HepG2 (cell line): ENCODE data around the gene ZNF697. TPM values are rescaled to one million over a fixed set of nuclear protein-coding genes. Genes with fewer than 3 reads are reported as not detected.
A peak's percentile ranks its signal among the peaks of the same experiment; 100 is the strongest.

Experiments used
- ARNTL ChIP-seq: sonication (generic); formaldehyde crosslinking; IDR thresholded peaks from 2 replicates; pipeline ENCODE4 v1.4.0; 2020; ENCODE audit warnings: mild to moderate bottlenecking, missing genetic modification reagents
- HMG20A ChIP-seq: IDR thresholded peaks from 2 replicates; pipeline ENCODE4 v1.6.1; 2016; ENCODE audit warnings: borderline replicate concordance
- MXD4 ChIP-seq: IDR thresholded peaks from 2 replicates; pipeline ENCODE4 v1.6.1; 2016; ENCODE audit warnings: mild to moderate bottlenecking, missing biosample characterization, missing genetic modification reagents
- NFIC ChIP-seq: IDR thresholded peaks from 2 replicates; pipeline ENCODE4 v1.6.1; 2012; ENCODE audit warnings: mild to moderate bottlenecking, low read length, inconsistent platforms
- NFKBIZ ChIP-seq: IDR thresholded peaks from 2 replicates; pipeline ENCODE4 v1.6.1; 2018; ENCODE audit warnings: missing genetic modification reagents, missing compliant biosample characterization
- POLR2A ChIP-seq, 2 experiments: IDR thresholded peaks; 2 replicates each; pipeline ENCODE4 v1.6.1; 2011; ENCODE audit warnings: low read depth in 2 of 2, low read length in 2 of 2, mild to moderate bottlenecking in 1 of 2, moderate library complexity in 1 of 2; ENCODE audit not compliant: insufficient read depth in 1 of 2
- RELA ChIP-seq: sonication (generic); formaldehyde crosslinking; IDR thresholded peaks from 2 replicates; pipeline ENCODE4 v1.4.0; 2020; ENCODE audit warnings: missing genetic modification reagents
- ZFX ChIP-seq: sonication (generic); formaldehyde crosslinking; IDR thresholded peaks from 2 replicates; pipeline ENCODE4 v1.4.0; 2020; ENCODE audit warnings: mild to moderate bottlenecking, low read depth, missing genetic modification reagents, moderate library complexity
- ZNF709 ChIP-seq: sonication (generic); formaldehyde crosslinking; IDR thresholded peaks from 2 replicates; pipeline ENCODE4 v1.5.0; 2020; ENCODE audit warnings: mild to moderate bottlenecking, missing genetic modification reagents
- ZNF746 ChIP-seq: sonication (generic); formaldehyde crosslinking; IDR thresholded peaks from 2 replicates; pipeline ENCODE4 v1.8.0; 2022; ENCODE audit warnings: mild to moderate bottlenecking, missing genetic modification reagents
- polyA plus RNA-seq, 8 experiments: library from polyadenylated mRNA; depleted of rRNA in 3 of 8; stranded (reverse) in 7 of 8; unstranded in 1 of 8; fragments of >200 nt; fragmentation: Illumina TruSeq in 4 of 8; extraction: Trizol in 4 of 8; gene quantifications; 2 replicates each; pipeline versions ENCODE4 v1.2.1 to v1.2.3, GENCODE V29; 2011 to 2016; ENCODE audit warnings: low read depth in 4 of 8, missing spikeins in 1 of 8, mixed read lengths in 1 of 8; ENCODE audit not compliant: insufficient read depth in 1 of 8
- total RNA-seq, 5 experiments: library from RNA; depleted of rRNA; stranded (reverse); fragments of >200 nt; fragmentation: Illumina TruSeq; extraction: Trizol; gene quantifications; 2 replicates each; pipeline ENCODE4 v1.2.3, GENCODE V29; 2016; ENCODE audit warnings: low read depth in 1 of 5
- TF ChIP-seq, protein P1 (sequence below): sonication (generic); formaldehyde crosslinking; IDR thresholded peaks from 2 replicates; pipeline ENCODE4 v1.8.0; 2022; ENCODE audit warnings: mild to moderate bottlenecking, missing genetic modification reagents; ENCODE audit not compliant: insufficient replicate concordance
- TF ChIP-seq, protein P2 (sequence below): sonication (generic); formaldehyde crosslinking; IDR thresholded peaks from 2 replicates; pipeline ENCODE4 v1.4.0; 2020; ENCODE audit warnings: missing genetic modification reagents, borderline replicate concordance
- TF ChIP-seq, protein P3 (sequence below): sonication (generic); formaldehyde crosslinking; IDR thresholded peaks from 2 replicates; pipeline ENCODE4 v1.5.1; 2020; ENCODE audit warnings: mild to moderate bottlenecking, moderate library complexity, missing genetic modification reagents

ZNF697 gene
- total and polyA plus RNA-seq, 2 of the 13 experiments (the other 11 are each of a cell fraction or from before 2014, with no cell fraction given) = 2.3 to 7.1 TPM

DNA sequence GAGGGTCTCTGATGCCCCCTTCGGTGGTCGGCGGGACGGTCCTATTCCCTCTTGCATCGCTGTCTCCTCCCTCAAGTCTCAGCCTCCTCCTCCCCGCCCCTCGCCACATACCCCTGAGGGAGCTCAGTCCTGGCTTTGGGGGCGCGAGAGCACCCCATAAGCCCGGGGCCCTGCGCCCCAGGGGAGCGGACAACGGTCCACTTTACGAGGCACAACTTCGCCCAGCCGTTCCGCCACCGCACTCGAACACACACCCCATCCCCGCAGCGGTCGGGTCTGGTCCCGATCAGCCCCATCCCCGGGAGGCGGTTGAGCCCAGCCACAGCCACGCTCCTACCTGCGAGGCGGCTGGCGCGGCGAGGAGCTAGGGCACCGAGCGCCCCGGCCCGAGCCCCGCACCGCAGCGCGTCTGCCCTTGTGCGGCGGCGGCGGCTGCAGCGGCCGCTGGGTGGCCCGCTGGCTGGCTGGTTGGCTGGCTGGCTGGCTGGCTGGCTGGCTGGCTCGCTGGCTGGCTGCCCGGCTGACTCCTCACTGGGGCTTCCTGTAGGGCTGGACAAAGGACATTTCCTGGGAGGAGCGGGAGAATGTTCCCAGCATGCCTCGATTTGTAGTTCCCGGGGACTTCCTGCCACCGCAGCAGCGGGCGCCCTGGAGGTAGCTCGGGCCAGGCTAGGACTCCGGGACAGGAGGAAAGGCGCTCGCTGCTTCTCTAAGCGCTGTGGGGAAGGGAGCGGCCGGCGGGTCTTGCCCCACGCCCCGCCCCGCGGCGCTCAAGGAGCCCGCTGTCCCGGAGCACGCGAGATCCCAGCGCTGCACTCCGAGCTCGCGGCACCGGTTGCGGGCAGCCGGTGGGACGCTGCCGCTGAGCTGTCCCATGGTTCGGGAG lies at the start of gene ZNF697 (continued):
- TF ChIP-seq POLR2A (IDR thresholded peaks at IDR 0.05; ENCODE audit: insufficient read depth in 1 of 2, low read depth in 2 of 2, low read length in 2 of 2) (peak; percentile 75 to 79), RELA (CRISPR knock-in tag) (0 out of 2 replicates have a peak, but pooled peaks have one; percentile 30), ZFX (CRISPR knock-in tag) (peak; percentile 71), NFIC (no peak), HMG20A (CRISPR knock-in tag) (no peak), MXD4 (CRISPR knock-in tag) (no peak), ZNF746 (CRISPR knock-in tag) (0 out of 2 replicates have a peak, but pooled peaks have one; percentile 30), ARNTL (0 out of 2 replicates have a peak, but pooled peaks have one; percentile 22), ZNF709 (CRISPR knock-in tag) (peak; percentile 46; the same call in 1 of the 2 replicates), NFKBIZ (CRISPR knock-in tag) (no peak)
- TF ChIP-seq, protein P1, sequence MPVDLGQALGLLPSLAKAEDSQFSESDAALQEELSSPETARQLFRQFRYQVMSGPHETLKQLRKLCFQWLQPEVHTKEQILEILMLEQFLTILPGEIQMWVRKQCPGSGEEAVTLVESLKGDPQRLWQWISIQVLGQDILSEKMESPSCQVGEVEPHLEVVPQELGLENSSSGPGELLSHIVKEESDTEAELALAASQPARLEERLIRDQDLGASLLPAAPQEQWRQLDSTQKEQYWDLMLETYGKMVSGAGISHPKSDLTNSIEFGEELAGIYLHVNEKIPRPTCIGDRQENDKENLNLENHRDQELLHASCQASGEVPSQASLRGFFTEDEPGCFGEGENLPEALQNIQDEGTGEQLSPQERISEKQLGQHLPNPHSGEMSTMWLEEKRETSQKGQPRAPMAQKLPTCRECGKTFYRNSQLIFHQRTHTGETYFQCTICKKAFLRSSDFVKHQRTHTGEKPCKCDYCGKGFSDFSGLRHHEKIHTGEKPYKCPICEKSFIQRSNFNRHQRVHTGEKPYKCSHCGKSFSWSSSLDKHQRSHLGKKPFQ = no peak
- TF ChIP-seq, protein P2, sequence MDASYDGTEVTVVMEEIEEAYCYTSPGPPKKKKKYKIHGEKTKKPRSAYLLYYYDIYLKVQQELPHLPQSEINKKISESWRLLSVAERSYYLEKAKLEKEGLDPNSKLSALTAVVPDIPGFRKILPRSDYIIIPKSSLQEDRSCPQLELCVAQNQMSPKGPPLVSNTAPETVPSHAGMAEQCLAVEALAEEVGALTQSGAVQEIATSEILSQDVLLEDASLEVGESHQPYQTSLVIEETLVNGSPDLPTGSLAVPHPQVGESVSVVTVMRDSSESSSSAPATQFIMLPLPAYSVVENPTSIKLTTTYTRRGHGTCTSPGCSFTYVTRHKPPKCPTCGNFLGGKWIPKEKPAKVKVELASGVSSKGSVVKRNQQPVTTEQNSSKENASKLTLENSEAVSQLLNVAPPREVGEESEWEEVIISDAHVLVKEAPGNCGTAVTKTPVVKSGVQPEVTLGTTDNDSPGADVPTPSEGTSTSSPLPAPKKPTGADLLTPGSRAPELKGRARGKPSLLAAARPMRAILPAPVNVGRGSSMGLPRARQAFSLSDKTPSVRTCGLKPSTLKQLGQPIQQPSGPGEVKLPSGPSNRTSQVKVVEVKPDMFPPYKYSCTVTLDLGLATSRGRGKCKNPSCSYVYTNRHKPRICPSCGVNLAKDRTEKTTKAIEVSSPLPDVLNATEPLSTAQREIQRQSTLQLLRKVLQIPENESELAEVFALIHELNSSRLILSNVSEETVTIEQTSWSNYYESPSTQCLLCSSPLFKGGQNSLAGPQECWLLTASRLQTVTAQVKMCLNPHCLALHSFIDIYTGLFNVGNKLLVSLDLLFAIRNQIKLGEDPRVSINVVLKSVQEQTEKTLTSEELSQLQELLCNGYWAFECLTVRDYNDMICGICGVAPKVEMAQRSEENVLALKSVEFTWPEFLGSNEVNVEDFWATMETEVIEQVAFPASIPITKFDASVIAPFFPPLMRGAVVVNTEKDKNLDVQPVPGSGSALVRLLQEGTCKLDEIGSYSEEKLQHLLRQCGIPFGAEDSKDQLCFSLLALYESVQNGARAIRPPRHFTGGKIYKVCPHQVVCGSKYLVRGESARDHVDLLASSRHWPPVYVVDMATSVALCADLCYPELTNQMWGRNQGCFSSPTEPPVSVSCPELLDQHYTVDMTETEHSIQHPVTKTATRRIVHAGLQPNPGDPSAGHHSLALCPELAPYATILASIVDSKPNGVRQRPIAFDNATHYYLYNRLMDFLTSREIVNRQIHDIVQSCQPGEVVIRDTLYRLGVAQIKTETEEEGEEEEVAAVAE (CRISPR knock-in tag) = no peak
- TF ChIP-seq, protein P3, sequence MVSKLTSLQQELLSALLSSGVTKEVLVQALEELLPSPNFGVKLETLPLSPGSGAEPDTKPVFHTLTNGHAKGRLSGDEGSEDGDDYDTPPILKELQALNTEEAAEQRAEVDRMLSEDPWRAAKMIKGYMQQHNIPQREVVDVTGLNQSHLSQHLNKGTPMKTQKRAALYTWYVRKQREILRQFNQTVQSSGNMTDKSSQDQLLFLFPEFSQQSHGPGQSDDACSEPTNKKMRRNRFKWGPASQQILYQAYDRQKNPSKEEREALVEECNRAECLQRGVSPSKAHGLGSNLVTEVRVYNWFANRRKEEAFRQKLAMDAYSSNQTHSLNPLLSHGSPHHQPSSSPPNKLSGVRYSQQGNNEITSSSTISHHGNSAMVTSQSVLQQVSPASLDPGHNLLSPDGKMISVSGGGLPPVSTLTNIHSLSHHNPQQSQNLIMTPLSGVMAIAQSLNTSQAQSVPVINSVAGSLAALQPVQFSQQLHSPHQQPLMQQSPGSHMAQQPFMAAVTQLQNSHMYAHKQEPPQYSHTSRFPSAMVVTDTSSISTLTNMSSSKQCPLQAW (CRISPR knock-in tag) = 0 out of 2 replicates have a peak, but pooled peaks have one; percentile 56
